AG20443 (cell line): ENCODE data around the gene CLCN2.

Experiments used
- DNase-seq: peaks from one replicate; pipeline ENCODE4 v3.0.0; 2012; ENCODE audit warnings: low spot score, mixed read lengths

CLCN2 gene

GRCh38 chr3:184380627-184381260 is 19.3 kb upstream of the CLCN2 start:
- peak; percentile 32 for DNase-seq

- peak; percentile 91 for DNase-seq
Observed at GRCh38 chr3:184380185-184380626, 18.8 kb upstream of the CLCN2 start.

- peak; percentile 37 for DNase-seq
Observed at GRCh38 chr3:184379358-184380184, 18.2 kb upstream of the CLCN2 start, which contains the start of gene CHRD. TSS of gene CHRD (plus strand) at chr3:184380054. CDS start at chr3:184380319, 265 bp downstream.

- DNase-seq, result no peak
Observed at GRCh38 chr3:184378651-184379357, 17.4 kb upstream of the CLCN2 start.

GRCh38 chr3:184377882-184378445 is 16.6 kb upstream of the CLCN2 start, which contains the start of gene THPO:
TSS of gene THPO (minus strand) at chr3:184378207. CDS start at chr3:184376259, 1,948 bp downstream.
- no peak for DNase-seq

GRCh38 chr3:184377374-184377773 is 16.0 kb upstream of the CLCN2 start:
- DNase-seq, result no peak

GRCh38 chr3:184375747-184376461 is 14.5 kb upstream of the CLCN2 start:
- DNase-seq, result no peak

- DNase-seq, result peak; percentile 91
Observed at GRCh38 chr3:184373422-184373821, 12.0 kb upstream of the CLCN2 start.

- DNase-seq, result no peak
Observed at GRCh38 chr3:184372911-184373310, 11.5 kb upstream of the CLCN2 start.

- DNase-seq, result no peak
Observed at GRCh38 chr3:184372296-184372821, 11.0 kb upstream of the CLCN2 start.

- DNase-seq, result peak; percentile 90
Observed at GRCh38 chr3:184371570-184372018, 10.2 kb upstream of the CLCN2 start.

- DNase-seq, result peak; percentile 71
Observed at GRCh38 chr3:184368586-184369183, 7.3 kb upstream of the CLCN2 start.

- DNase-seq, result no peak
Observed at GRCh38 chr3:184368116-184368515, 6.7 kb upstream of the CLCN2 start.

GRCh38 chr3:184366619-184367289 is 5.3 kb upstream of the CLCN2 start:
- DNase-seq, result no peak

- peak; percentile 97 for DNase-seq
Observed at GRCh38 chr3:184362668-184363546, 1.5 kb upstream of the CLCN2 start.

GRCh38 chr3:184361932-184362667 is 695 bp upstream of the CLCN2 start:
- peak; percentile 43 for DNase-seq

- no peak for DNase-seq
Observed at GRCh38 chr3:184360929-184361531, 375 bp downstream of the CLCN2 start.
